Subcutaneous adipose tissue (tissue), 4 donors: Measurements from ENCODE around the gene DPH3. TPM values are rescaled to one million over a fixed set of nuclear protein-coding genes. Genes with fewer than 3 reads are reported as not detected.

Source experiments
- total RNA-seq, 4 donors: library from RNA; depleted of rRNA; stranded (reverse); fragments of >200 nt; gene quantifications; one replicate each; pipeline ENCODE4 v1.1.0, GENCODE V29; 2016
- TF ChIP-seq, protein P1 (sequence below): fragments of 450-650 bp; IDR thresholded peaks from one replicate; pipeline ENCODE4 v1.5.1; 2016; ENCODE audit warnings: low read depth, mild to moderate bottlenecking, control low read depth, antibody characterized with exemption, moderate library complexity

The DPH3 gene
- total RNA-seq, 4 donors from 2014 or later: 22.0 to 68.5 (median 32.9) TPM

DNA sequence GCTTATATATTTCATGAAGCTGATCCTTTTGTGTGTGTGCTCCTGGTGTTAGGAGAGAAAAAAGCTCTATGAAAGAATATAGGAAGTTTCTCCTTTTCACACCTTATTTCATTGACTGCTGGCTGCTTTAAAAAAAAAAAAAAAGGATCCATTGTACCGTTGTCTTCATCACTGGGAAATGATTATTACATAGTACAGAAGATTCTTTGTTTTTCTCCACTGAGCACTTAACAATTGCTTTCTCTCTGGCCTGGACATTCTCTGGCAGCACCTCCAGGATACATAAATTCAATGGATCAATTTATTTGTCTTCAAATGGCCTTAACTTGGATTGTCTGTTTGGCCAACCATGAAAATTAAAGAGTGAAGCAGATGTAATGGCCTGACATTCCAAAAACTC lies 37.2 kb downstream of the DPH3 start:
- TF ChIP-seq, protein P1, sequence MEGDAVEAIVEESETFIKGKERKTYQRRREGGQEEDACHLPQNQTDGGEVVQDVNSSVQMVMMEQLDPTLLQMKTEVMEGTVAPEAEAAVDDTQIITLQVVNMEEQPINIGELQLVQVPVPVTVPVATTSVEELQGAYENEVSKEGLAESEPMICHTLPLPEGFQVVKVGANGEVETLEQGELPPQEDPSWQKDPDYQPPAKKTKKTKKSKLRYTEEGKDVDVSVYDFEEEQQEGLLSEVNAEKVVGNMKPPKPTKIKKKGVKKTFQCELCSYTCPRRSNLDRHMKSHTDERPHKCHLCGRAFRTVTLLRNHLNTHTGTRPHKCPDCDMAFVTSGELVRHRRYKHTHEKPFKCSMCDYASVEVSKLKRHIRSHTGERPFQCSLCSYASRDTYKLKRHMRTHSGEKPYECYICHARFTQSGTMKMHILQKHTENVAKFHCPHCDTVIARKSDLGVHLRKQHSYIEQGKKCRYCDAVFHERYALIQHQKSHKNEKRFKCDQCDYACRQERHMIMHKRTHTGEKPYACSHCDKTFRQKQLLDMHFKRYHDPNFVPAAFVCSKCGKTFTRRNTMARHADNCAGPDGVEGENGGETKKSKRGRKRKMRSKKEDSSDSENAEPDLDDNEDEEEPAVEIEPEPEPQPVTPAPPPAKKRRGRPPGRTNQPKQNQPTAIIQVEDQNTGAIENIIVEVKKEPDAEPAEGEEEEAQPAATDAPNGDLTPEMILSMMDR: no peak

GRCh38 chr3:16224325-16224724 lies 40.4 kb downstream of the DPH3 start:
- TF ChIP-seq, protein P1: no peak

DNA sequence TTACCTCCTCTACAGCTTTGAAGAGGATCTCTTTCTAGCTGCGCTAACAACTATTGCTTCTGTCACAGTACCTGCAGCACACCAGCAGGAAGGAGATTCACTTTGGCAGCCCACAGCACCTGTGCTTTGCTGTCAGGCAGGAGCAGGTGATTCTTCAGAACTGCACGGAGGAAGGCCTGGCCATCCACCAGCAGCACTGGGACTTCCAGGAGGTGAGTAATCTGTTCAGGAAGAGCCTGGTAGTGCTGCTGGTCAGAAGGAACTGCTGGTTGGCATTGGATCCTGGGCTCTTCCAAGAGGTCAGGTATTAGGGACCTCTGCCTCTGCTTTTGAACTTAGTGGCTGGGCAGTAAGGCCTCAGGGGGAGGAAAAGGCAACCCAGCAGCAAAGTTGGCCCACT lies 42.2 kb downstream of the DPH3 start:
- TF ChIP-seq, protein P1: no peak

DNA sequence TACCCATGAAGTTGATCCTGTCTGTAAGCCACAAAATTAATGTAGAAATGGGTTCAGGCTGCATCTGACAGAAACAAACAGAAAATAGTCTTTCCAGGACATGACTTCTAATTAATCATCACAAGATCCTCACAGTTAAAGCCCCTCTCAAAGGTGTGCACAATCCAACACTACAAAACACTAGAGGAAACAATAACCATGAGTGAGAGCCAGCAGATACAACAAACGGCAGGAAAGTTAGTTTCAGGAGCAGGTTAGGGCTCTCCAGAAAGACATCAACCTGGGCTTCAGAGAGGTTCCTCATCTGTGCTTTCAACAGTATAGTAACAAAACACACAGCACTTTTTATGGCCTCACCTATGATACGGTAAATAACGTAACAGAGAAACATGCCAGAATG lies 42.8 kb downstream of the DPH3 start:
- TF ChIP-seq, protein P1: no peak

GRCh38 chr3:16219777-16220176 lies 45.0 kb downstream of the DPH3 start:
- TF ChIP-seq, protein P1: no peak

GRCh38 chr3:16216373-16216935 lies 48.3 kb downstream of the DPH3 start:
- TF ChIP-seq, protein P1: no peak

GRCh38 chr3:16214366-16214765 lies 50.4 kb downstream of the DPH3 start:
- TF ChIP-seq, protein P1: no peak
